Central memory CD4-positive, alpha-beta T cell (primary cell): ENCODE data around the gene IGF2BP2.

ENCODE experiments used
- DNase-seq: peaks from one replicate; pipeline ENCODE4 v3.0.0; 2022

IGF2BP2 gene

GRCh38 chr3:185730550-185730949 lies 94.3 kb downstream of the IGF2BP2 start:
- DNase-seq: no peak

GRCh38 chr3:185729337-185730055 lies 95.3 kb downstream of the IGF2BP2 start:
- no peak for DNase-seq

GRCh38 chr3:185728630-185729336 lies 96.1 kb downstream of the IGF2BP2 start:
- no peak for DNase-seq

GRCh38 chr3:185727873-185728272 lies 97.0 kb downstream of the IGF2BP2 start:
- no peak for DNase-seq

- no peak for DNase-seq
Observed at GRCh38 chr3:185726254-185726967, 98.4 kb downstream of the IGF2BP2 start.

GRCh38 chr3:185724761-185725160 lies 100.1 kb downstream of the IGF2BP2 start:
- no peak for DNase-seq

GRCh38 chr3:185724251-185724650 lies 100.6 kb downstream of the IGF2BP2 start:
- no peak for DNase-seq

GRCh38 chr3:185722881-185723280 lies 102.0 kb downstream of the IGF2BP2 start:
- no peak for DNase-seq

GRCh38 chr3:185721970-185722369 lies 102.9 kb downstream of the IGF2BP2 start:
- DNase-seq: no peak

GRCh38 chr3:185720326-185720725 lies 104.5 kb downstream of the IGF2BP2 start:
- no peak for DNase-seq

- DNase-seq: no peak
Observed at GRCh38 chr3:185718736-185719593, 105.9 kb downstream of the IGF2BP2 start.

GRCh38 chr3:185717627-185718402 lies 107.0 kb downstream of the IGF2BP2 start:
- no peak for DNase-seq

- no peak for DNase-seq
Observed at GRCh38 chr3:185717121-185717520, 107.7 kb downstream of the IGF2BP2 start.

- no peak for DNase-seq
Observed at GRCh38 chr3:185716436-185717108, 108.3 kb downstream of the IGF2BP2 start.

GRCh38 chr3:185715091-185715490 lies 109.8 kb downstream of the IGF2BP2 start:
- no peak for DNase-seq

GRCh38 chr3:185714085-185714484 lies 110.8 kb downstream of the IGF2BP2 start:
- DNase-seq: no peak

- DNase-seq: no peak
Observed at GRCh38 chr3:185713015-185713414, 111.8 kb downstream of the IGF2BP2 start.

GRCh38 chr3:185712337-185712736 lies 112.5 kb downstream of the IGF2BP2 start:
- DNase-seq: no peak

- no peak for DNase-seq
Observed at GRCh38 chr3:185711255-185711870, 113.5 kb downstream of the IGF2BP2 start.

- no peak for DNase-seq
Observed at GRCh38 chr3:185709251-185709955, 115.4 kb downstream of the IGF2BP2 start.
